Measurements from ENCODE around the gene EXOSC1. TPM values are rescaled to one million over a fixed set of nuclear protein-coding genes. Genes with fewer than 3 reads are reported as not detected.

Gene EXOSC1
- total RNA-seq, 1 experiment from 2014 or later: 52.7 TPM

DNA sequence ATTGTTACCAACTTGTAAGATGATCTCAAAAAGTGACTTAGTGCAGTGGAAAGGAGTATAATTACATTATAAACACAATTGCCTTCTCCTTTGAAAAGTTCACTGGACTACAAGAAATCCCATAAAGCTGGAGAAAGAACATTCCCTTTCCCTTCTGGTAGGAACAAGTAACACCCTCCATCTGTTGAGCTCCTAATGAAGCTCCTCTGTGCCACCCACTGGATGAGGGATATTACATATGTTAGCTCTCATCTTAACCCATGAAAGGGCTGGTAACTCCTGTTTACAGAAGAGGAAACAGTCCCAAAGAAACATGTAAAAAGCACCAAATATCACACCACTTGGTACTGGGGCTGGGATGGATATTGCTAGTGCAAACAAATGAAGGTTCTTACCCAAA, 11.8 kb downstream of the EXOSC1 start:
- no peaks in the 10 kb centered on the region for H3K27me3 ChIP-seq (replicated peaks; ENCODE audit: insufficient read depth, low read depth, low read length, poor library complexity)
- no peak for TF ChIP-seq EZH2 (IDR thresholded peaks at IDR 0.05; ENCODE audit: borderline replicate concordance, low read depth, low read length, poor library complexity, severe bottlenecking)
- TF ChIP-seq, protein P1, sequence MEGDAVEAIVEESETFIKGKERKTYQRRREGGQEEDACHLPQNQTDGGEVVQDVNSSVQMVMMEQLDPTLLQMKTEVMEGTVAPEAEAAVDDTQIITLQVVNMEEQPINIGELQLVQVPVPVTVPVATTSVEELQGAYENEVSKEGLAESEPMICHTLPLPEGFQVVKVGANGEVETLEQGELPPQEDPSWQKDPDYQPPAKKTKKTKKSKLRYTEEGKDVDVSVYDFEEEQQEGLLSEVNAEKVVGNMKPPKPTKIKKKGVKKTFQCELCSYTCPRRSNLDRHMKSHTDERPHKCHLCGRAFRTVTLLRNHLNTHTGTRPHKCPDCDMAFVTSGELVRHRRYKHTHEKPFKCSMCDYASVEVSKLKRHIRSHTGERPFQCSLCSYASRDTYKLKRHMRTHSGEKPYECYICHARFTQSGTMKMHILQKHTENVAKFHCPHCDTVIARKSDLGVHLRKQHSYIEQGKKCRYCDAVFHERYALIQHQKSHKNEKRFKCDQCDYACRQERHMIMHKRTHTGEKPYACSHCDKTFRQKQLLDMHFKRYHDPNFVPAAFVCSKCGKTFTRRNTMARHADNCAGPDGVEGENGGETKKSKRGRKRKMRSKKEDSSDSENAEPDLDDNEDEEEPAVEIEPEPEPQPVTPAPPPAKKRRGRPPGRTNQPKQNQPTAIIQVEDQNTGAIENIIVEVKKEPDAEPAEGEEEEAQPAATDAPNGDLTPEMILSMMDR (conservative IDR thresholded peaks at IDR 0.05; ENCODE audit: low read depth, low read length): no peak
- no peak overlapping the region for H3K4me3 ChIP-seq (ENCODE audit: low read depth, low read length, poor library complexity, severe bottlenecking)
- H3K4me1 ChIP-seq (ENCODE audit: insufficient read depth, low read length, poor library complexity, severe bottlenecking): no peaks in the 10 kb centered on the region
- CTCF ChIA-PET: no interaction called here
- H3K27ac ChIP-seq (ENCODE audit: low read depth, low read length, poor library complexity, severe bottlenecking): no peak overlapping the region
- H3K9me3 ChIP-seq (ENCODE audit: low read depth, low read length, poor library complexity, severe bottlenecking): no peaks in the 10 kb centered on the region
- intact Hi-C loops (cut with micrococcal nuclease; ENCODE audit: unreplicated experiment): no loop called here
- no TSS peak for BruUV-seq (replicated peaks)
- H3K36me3 ChIP-seq (ENCODE audit: insufficient read depth, low read length, poor library complexity, severe bottlenecking): peaks cover 75% of the 10 kb centered on the region
- POLR2A ChIA-PET (ENCODE audit: low non-redundant PET): no interaction called here
- DNase-seq (ENCODE audit: low spot score): no peak

DNA sequence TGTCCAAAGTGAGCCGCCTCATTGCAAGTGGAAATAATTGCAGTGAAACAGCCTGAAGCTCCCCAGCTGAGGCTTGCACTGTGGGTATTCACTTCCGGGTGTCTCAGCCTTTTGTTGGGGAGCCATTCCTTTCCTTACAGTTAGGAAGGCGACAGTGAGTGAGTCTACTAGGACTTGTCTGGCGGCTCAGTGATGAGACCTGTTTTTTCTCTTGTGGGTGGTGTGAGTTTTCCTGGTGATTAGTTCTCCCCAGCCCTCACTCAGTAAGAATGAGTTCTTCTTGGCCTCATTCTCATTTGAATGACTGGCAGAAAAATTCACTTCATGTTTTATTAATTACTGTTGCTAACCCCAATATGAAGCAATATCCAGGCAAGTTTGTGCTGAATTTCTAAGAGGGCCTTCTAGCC, 17.2 kb downstream of the EXOSC1 start:
- no TSS peak for BruUV-seq (replicated peaks)
- CTCF ChIA-PET: no interaction called here
- POLR2A ChIA-PET (ENCODE audit: low non-redundant PET): no interaction called here
- intact Hi-C loops (cut with micrococcal nuclease; ENCODE audit: unreplicated experiment): no loop called here
- TF ChIP-seq, protein P1 (conservative IDR thresholded peaks at IDR 0.05; ENCODE audit: low read depth, low read length): no peak
- no peak for TF ChIP-seq EZH2 (IDR thresholded peaks at IDR 0.05; ENCODE audit: borderline replicate concordance, low read depth, low read length, poor library complexity, severe bottlenecking)
- H3K27ac ChIP-seq (ENCODE audit: low read depth, low read length, poor library complexity, severe bottlenecking): peak overlapping the region; percentile 91
- peak; percentile 68 for DNase-seq (ENCODE audit: low spot score)
- peak overlapping the region; percentile 79 for H3K4me3 ChIP-seq (ENCODE audit: low read depth, low read length, poor library complexity, severe bottlenecking)
- peaks cover 10% of the 10 kb centered on the region for H3K4me1 ChIP-seq (ENCODE audit: insufficient read depth, low read length, poor library complexity, severe bottlenecking)
- H3K9me3 ChIP-seq (ENCODE audit: low read depth, low read length, poor library complexity, severe bottlenecking): no peaks in the 10 kb centered on the region
- H3K36me3 ChIP-seq (ENCODE audit: insufficient read depth, low read length, poor library complexity, severe bottlenecking): peaks cover 55% of the 10 kb centered on the region
- H3K27me3 ChIP-seq (replicated peaks; ENCODE audit: insufficient read depth, low read depth, low read length, poor library complexity): no peaks in the 10 kb centered on the region

DNA sequence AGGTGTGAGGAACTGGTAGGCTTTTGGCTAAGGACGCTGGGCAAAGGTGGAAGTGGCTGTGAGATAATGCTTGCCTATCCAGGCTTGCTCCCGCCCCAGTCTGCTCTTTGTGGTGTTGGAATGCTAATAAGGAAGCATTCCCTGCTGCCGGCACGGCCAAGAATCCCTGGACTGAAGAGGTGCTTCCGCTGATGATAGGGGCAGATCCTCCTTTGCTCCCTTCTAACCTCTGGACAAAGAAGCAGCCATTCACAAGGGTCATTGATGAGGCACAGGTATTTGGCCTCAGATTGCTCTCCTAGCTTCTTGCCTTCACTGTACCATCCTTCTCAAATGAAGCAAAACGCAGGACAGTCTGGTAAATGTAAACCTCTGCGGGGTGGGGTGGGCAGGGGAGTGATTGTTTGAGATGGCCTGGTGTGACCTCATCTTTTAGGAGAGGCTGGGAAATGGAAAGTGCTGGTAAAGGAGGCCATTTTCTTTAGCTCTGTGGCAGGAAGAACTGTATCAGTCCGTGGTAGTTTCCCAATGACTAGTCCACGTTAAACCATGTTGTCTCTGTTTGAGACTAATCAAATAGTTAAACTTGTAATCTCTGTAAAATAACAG, 18.1 kb downstream of the EXOSC1 start:
- ChIA-PET POLR2A (ENCODE audit: low non-redundant PET) (no interaction called here), CTCF (no interaction called here)
- TSS peak; percentile 38 for BruUV-seq (replicated peaks)
- peak overlapping the region; percentile 91 for H3K27ac ChIP-seq (ENCODE audit: low read depth, low read length, poor library complexity, severe bottlenecking)
- H3K4me3 ChIP-seq (ENCODE audit: low read depth, low read length, poor library complexity, severe bottlenecking): peak overlapping the region; percentile 79
- intact Hi-C loops (cut with micrococcal nuclease; ENCODE audit: unreplicated experiment): no loop called here
- TF ChIP-seq, protein P1 (conservative IDR thresholded peaks at IDR 0.05; ENCODE audit: low read depth, low read length): no peak
- TF ChIP-seq EZH2 (IDR thresholded peaks at IDR 0.05; ENCODE audit: borderline replicate concordance, low read depth, low read length, poor library complexity, severe bottlenecking): no peak
- peaks cover 51% of the 10 kb centered on the region for H3K36me3 ChIP-seq (ENCODE audit: insufficient read depth, low read length, poor library complexity, severe bottlenecking)
- peak; percentile 42 for DNase-seq (ENCODE audit: low spot score)
- no peaks in the 10 kb centered on the region for H3K27me3 ChIP-seq (replicated peaks; ENCODE audit: insufficient read depth, low read depth, low read length, poor library complexity)
- no peaks in the 10 kb centered on the region for H3K9me3 ChIP-seq (ENCODE audit: low read depth, low read length, poor library complexity, severe bottlenecking)
- H3K4me1 ChIP-seq (ENCODE audit: insufficient read depth, low read length, poor library complexity, severe bottlenecking): peaks cover 10% of the 10 kb centered on the region

All from A673 (cell line).